Central memory CD4-positive, alpha-beta T cell (primary cell): ENCODE data around the gene MBNL2.

Experiments used
- DNase-seq: peaks from one replicate; pipeline ENCODE4 v3.0.0; 2022

MBNL2 gene

DNA sequence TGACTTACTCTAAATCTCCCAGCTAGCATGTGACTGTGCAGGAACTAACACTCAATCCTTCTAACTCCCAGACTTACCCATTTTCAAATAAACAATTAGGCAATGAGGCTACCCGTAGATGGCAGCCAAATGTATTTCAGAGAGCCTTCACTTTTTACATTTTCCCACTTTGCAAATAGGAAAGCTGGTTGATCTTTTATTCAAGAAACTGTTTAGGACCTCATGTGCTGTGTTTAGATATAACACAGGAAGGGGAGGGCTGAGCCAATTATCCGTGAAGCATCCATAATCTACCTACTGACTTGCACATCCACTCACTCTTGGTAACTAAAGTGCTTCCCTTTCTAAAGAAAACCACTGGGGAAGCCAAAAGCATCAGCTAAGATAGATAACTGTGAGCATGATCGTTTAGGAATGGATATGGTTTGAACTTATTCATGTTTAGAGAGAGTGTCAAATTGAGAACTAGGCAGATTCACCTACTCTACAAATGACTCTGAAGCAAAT is 33.4 kb downstream of the MBNL2 start:
- no peak for DNase-seq

DNA sequence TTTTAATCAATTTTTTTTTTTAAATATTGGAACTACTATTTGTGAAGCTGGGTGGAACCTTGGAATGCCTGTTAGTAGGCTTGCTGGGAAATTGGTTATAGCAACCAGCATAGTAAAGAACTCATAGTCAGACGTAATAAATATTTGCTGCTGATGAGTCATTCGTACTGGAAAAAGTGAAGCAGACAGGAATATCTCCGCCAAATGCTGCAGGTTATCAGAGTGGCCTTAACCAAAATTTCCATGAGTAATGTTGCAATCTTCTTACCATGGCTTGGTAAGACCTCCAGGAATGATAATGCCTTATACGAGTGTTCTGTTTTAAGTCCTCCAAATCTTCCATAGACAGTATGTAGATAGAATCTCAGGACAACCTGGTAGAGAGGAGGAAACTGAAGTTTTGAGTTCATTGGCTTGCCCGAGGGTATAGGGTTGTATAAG is 34.2 kb downstream of the MBNL2 start:
- DNase-seq = no peak

DNA sequence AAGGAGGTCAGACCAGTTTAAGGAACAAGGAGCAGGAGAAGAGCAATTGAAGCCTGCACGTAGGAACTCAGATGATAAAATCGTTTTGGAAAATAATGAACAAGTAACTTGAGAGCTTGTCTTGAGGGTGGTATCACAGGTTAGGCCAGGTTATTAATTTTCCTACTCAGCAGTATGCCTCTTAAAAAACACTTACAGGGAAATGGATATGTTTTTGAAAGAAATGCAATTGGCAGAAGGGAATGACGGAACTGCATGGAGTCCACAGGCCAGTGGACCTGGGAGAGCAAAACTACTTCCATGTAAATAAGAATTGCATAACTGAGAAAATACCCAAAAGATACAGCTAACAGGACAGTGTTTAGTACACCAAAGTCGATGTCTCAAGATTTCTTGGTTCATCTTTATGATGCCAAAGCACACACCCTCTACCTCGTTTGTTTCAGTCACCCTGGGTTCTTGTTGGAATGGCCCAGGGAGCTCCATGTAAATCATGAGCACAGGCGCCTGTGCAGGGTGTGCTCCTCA is 35.2 kb downstream of the MBNL2 start:
- no peak for DNase-seq

DNA sequence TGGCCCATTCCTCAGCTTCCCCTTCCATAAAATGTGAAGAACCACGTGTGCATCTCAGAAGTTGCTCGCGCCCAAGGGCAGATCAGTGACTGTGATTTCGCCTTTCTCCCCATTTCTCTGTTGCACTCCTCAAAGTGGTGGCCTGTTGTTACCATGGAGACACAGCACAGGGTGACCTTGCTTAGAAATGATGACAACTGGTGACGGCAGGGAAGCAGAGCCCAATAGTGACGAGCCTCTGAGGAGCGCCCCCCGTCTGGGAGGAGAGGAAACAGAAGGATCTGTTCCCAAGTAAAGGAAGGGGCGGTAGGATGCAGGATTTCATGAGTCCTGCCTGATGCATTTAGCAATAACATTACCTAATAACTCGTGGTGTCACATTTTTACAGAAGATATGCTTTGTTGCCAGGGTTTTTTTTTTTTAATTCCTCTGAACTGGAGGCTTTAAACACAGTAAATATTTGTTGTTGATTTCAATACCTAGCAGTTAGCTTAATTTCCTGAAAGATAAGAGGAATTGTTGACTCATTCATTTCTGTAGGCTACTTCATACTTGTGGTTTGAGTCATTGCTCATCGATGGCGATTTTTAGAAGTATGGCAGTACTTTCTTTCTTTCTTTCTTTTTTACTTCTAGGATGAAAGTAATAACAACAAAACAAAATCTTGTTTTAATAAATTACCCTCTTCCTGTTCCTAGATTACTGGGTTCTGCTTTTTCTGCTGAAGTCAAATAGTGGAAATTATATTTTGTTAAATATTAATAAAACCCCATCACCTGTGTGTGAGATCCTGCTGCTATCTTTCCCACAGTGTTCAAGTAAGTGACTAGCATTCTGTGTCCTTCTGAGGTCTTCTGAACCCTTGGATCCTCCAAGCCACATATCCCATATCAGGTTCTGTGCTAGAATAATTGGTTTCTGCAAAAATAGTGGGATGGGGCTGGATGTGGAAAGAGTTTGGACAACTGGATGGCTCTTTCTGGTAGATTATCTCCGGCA is 36.0 kb downstream of the MBNL2 start:
- no peak for DNase-seq

DNA sequence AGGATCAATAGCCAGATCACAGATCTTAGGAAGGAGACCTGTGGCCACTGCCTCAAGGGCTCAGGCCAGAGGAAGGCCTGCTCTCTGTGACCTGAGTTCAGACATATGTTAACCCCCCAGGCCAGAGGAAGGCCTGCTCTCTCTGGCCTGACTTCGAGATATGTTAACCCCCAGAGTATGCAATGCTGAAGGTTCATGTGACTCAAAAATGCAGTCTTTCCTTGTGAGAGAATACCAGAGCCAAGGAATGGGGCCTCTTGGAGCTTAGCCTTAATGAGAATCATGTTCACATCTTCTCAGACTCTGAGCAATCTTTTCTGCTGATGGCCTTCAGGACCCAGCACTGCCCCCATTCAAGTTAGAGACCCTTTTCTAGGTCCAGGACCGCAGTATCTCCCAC is 36.7 kb downstream of the MBNL2 start:
- no peak for DNase-seq

DNA sequence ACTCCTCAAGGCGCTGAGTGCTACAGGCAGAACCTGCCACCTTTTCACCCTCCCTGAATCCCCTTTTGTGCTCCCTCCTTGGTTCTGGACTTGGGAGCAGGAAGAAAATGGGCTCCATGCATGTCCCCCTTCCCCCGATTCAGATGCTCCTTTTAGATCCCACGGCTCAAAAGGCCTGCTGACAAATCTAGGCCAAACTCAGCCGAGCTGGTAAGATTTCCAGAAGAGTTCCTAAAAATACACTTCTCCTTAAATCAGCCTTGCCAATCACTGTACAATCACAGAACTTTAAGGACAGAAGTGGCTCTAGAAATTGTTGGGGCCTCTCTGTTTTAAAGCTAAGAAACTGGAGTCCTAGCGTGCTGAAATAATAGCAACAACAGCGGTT is 37.3 kb downstream of the MBNL2 start:
- no peak for DNase-seq

DNA sequence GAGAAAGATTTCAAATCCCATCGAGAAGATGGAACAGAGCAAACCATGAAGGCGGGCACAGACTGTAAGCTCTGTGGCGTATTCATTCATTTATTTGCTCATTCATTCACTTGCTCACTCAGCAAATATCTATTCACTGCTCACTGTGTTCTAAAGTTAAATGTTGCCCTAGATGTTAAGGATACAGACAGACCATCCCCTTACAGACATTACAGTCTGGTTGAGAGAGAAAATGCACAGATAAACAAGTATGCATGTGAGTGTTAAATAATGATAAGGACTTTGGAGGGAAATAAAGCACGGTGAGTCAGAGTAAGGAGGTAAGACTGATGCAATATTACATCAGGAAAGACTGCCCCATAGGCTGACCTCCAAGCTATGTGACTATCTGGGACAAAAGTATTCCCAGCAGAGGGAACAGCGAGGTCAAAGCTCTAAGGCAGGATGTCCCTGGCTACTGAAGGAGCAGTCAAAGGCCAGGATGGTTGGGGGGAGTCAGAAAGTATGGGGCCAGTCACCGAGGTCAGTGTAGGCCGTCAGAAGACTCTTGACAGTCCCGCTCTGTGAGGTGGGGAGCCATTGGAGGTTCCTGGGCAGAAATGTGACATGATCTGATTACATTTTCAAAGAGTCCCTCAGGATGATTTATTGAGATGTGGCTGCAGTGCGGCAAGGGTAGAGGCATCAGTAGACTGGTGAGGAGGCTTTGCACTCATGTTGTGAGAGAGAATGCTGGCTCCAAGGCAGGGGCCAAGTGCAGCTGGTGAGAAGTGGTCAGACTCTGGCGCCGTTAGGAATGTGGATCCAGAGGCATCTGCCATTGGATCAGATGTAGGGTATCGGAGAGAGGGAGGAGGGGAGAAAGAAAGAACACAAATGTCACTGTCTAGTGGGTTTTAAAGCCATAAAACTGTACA is 37.9 kb downstream of the MBNL2 start:
- no peak for DNase-seq

DNA sequence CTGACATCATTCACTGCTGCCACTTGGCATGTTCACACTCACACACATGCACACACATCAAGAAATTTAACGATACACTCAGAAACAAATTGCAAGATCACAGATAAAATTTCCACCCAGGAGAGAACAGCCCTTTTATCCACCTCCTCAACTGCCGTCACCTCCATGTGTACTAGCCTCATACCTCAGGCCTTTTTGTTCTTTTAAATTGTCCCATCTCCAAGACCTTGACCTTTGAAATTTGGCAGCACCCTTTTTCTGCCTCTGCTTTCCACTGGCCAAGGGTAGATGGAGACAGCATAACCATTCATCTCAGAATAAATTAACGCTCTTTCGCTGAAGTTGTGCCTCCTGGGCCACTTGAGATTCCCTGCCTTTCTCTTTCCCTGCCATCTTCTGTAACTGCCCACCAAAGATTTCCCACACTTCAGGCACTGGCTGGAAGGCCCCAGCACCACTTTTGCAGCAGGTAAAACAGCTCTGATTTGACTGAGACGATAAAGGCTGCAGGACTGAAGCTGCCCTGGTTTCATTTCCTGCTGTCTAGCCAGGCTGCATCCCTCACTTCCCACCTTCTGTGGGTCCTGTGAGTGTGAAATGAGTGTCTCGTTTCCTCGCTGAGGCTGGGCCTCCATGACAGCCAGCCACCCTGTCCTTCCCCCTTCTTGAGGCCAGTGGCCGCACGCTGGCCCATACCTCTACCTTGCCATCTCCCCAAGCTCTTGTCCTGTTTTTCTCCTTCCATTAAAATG is 39.3 kb downstream of the MBNL2 start:
- DNase-seq = peak; percentile 27

DNA sequence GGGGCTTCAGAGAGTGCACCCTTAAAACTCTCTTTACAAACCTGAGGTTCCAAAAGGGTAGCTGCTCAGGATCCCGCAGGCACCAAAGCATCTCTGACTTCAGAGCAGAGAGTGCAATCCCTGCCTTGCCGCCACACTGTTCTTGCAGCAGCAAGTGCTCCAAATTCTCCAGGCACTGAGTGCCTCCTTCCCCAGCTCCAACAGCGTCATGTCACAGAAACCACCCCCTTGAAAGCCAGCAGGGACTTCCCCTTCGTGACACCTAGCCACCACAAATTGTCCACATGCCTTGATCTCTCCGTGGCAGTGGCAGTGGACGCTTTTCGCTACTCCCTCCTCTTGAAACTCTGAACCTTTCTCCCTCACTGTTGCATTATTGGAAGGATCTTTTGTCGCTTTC is 39.9 kb downstream of the MBNL2 start:
- DNase-seq = no peak

DNA sequence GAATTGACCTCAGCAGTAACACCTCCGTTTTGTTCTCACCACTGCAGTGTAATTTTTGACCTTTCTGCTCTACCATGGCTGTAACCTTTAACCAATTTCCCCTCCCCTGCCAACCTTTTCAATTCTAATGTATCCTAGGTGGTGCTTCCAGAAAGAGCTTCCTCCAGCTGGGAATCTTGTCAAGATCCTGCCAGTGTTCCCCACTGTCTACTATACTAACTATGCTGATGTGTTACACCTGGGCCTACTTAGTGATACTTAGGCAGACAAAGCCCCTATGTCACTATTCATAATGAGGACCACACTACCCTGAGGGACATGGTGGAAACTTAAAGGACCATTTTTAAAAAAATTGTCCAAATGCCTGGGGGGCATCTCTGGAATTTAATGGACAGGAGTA is 41.0 kb downstream of the MBNL2 start:
- DNase-seq = no peak

DNA sequence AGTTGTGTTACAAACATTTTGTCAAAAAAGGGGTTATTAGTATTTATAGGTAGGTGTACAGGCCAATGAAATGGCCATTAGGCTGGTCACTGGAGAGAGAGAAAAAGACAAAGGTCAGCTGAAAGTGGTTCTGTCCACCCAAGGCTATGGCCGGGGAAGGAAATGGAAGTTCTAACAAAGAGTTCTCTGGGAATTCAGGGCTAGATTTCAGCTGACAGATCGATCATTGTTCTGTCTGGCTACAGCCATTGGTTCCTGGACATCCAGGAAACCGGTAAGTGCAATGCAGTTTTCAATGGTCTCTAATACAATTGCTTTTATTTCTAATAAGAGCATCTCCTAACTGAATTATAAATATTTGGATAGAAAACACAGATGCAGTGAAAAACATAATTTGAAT is 42.5 kb downstream of the MBNL2 start:
- DNase-seq = no peak

DNA sequence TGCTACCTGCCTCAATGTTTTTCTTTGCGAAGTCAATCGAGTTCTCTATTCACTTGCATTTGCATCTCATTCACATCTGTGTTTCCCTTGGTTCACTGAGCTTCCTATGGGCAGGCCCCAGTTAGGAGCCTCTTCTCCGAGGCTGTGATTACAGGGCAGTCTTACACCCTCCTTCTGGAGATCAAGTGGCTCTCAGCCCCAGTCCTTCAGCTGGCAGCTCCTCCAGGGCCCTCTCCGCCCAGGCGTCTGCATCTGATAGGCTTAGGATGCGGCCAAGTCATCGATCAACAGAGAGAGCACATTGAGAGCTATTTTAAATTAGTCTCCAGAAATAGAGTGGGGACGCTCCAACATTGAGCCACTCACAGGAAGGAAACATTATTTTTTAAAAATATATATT is 44.2 kb downstream of the MBNL2 start:
- no peak for DNase-seq

DNA sequence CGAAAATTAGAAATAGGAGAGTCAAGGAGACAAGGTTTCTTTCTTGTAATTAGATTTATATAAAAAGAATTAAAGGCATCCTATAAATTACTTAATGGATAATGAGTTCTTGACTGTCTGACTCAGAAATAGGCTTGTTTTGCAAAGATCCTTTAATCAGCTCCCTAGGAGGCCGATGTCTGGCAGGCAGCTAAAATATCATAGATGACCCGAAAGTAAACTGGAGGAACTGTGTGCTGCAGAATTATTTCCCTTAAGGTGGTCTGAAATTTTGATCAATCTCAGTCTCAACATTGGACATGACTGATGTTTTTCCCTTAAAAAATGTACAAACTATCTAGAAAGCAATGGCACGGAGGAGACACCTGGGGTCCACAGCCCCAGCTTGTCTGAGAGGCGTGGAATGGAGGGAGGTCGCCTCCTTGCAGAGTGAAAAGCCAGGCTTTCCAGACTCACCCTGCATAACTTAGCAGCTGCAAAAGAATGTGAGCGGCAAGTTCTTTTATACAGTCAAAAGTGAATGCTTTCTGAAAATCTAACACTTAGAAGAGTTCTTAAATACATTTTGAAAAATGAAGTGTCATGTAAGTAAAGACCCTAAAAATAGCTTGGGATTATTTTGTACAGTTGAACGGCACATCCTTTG is 44.8 kb downstream of the MBNL2 start:
- no peak for DNase-seq

DNA sequence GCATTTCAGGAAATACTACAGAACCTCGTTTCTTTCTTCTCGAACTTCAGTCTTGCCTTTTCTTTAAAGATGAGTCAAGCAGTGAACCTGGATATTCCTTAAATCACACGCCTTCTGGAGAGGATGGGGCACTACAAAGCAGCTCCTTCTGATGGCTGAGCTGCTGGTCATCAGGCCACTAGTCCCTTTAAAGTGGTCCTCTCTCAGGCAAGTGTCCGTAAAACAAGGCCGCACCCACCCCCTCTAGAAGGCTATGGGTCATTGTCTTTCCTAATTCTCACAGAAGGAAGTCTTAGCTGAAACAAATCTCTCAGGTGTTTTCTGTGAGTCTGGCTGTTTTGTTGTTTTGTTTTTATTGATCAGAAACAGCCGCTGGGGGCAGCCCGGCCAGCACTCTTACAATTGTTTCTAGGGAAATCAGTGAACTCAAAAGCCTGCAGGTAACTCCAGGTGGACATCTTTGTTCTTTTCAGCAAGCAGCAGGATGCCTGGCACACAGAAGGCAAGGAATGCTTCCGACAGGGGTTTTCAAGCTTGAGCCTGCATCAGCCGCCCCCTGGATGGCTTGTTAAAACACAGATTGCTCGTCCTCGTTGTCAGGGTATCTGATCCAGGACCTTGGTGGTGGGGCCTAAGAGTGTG is 45.4 kb downstream of the MBNL2 start:
- no peak for DNase-seq

DNA sequence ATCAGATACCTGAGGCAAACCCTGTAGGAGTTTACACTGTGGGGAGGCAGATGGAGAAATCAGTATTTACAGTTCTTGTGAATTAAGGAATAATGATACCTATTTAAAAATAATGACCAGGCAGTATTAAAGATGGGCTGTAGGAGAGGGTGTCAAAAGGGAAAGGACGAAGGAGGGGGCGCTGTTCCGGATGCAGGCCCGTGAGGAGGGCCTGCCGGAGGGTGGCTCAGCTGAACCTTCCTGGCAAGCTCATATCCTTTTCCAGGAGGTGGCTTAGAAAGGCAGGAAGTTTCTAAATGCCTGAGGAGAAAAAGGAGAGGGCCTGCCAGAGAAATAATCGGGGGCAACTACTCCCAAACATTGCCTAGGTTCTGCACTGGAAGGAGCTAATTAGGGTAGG is 46.6 kb downstream of the MBNL2 start:
- DNase-seq = no peak

DNA sequence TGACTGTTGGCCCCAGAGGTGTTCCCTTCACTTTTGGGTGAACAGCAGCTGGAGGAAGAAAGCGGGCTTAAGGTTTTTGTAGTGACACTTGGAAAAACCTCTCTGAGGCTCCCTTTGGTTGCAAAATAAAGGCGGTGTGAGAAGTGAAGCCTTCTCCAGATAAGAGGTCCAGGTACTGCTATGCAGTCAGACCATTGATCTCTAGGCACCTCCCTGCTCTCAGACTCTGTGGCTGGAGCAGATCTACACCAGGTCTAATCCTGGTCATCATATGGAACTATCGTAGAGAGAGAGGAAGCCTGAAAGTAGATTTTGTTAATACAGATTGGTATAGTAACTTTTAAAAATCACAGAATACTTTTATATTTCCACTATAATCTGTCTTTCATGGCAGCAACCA is 47.5 kb downstream of the MBNL2 start:
- no peak for DNase-seq

DNA sequence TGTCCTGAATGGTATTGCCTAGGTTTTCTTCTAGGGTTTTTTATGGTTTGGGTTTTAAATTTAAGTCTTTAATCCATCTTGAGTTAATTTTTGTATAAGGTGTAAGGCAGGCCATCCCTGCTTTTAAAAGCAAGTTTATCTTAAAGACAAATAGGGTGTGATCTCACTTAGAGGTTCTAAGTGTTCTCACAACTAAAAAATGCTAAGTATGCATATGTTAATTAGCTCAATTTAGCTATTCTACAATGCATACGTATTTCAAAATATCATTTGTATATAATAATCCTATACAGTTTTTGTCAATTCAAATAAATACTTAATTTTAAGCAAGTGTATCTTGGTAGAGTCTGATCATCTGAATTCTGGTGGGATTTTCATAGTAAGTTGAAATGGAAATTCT is 50.4 kb downstream of the MBNL2 start:
- no peak for DNase-seq

DNA sequence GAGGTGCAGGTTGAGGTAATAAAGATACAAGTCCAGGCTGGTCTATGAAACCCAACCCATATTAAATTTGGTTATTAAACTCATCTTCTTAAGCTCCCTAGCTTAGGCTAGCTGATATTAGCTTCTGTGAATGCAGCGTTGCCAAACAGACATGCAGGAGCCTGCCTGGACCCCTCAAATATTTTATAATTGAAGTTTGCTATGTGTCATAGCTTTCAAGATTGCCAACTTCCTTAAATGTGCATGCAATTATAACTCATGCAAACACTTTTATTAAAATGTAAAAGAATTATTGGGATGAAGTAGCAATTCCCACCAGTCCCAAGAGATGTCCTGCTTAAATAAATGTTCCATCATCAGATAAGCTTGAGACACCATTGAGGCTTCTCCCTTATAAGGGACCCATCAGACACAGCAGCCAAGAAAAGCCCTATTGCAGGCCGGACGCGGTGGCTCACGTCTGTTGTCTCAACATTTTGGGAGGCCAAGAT is 51.3 kb downstream of the MBNL2 start:
- no peak for DNase-seq

DNA sequence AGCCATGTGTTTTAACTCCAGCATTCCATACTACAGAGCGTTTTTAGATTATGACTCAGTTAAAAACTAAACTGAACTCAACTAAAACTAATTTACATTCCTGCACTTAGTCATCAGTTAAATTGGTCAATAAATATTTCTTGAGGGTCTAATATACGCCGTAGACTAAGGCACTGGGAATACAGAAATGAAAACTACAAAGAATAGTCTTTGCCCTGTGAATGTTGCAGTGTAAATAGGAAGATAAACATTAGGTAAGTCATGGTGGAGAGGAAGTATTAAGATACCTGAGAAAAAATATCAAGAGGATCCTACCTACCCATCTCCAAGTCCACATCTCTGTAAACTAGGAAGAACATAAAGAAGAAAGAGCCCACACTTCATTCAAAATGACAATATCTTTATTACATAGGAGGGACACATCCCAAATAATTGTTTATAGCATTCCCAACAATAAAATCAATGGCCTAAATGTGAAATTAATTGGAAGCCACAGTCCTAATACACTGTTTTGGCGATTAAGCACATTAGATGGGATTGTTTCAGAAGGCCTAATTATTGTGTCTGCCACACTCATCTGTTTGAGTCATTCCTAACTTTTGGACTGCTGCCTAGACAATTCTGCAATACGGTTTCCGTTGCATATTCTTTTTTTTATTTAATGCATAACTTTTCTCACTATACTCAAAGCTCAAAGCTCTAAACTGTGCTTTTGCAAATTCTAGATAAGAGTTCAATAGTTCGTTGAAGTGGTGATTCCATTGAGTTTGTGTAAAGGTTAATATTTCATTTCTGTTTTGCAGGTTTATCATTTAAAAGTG is 52.9 kb downstream of the MBNL2 start:
- DNase-seq = no peak
